CD4-positive, alpha-beta memory T cell (primary cell): ENCODE results near the gene PSMD12. TPM values are rescaled to one million over a fixed set of nuclear protein-coding genes. Genes with fewer than 3 reads are reported as not detected.
"Not testable (repeated sequence)": the region's sequence is repeated elsewhere in the genome, so short reads cannot be mapped to it uniquely, and the experiment has no call there.

Source experiments
- CTCF ChIA-PET: fragments of 350-600 bp; sonication (Branson Sonifier 250); formaldehyde crosslinking; loops from one replicate; lab custom pipeline; 2021; ENCODE audit warnings: inconsistent platforms; ENCODE audit not compliant: partially characterized antibody; lab: Charles Lee
- POLR2A ChIA-PET: fragments of 350-600 bp; sonication (Branson Sonifier 250); formaldehyde crosslinking; loops from one replicate; lab custom pipeline; 2021; ENCODE audit not compliant: partially characterized antibody; lab: Charles Lee
- DNase-seq, 5 donors: peaks; one replicate each; pipeline versions ENCODE4 v3.0.0 to v3.0.0-alpha.2; 2020 to 2022; ENCODE audit warnings: mixed read lengths in 1 of 5
- H3K27ac ChIP-seq: one replicate; pipeline ENCODE4 v1.7.0; 2013; ENCODE audit warnings: low read depth, low read length
- H3K27me3 ChIP-seq: 2 replicates; pipeline ENCODE4 v1.7.0; 2013; ENCODE audit warnings: mild to moderate bottlenecking, low read length, moderate library complexity; ENCODE audit not compliant: insufficient read depth
- H3K36me3 ChIP-seq: 2 replicates; pipeline ENCODE4 v1.7.0; 2013; ENCODE audit warnings: mild to moderate bottlenecking, low read length, moderate library complexity; ENCODE audit not compliant: insufficient read depth
- H3K4me1 ChIP-seq: 2 replicates; pipeline ENCODE4 v1.7.0; 2013; ENCODE audit warnings: mild to moderate bottlenecking, low read length, moderate library complexity; ENCODE audit not compliant: insufficient read depth
- H3K4me3 ChIP-seq, 2 donors: one replicate each; pipeline ENCODE4 v1.7.0; 2013; ENCODE audit warnings: low read length in 2 of 2, mild to moderate bottlenecking in 1 of 2
- H3K9me3 ChIP-seq, 2 donors: one replicate each; pipeline ENCODE4 v1.7.0; 2013; ENCODE audit warnings: low read length in 2 of 2, control low read depth in 1 of 2; ENCODE audit not compliant: control insufficient read depth in 1 of 2
- H3K27ac Mint-ChIP-seq, 7 donors: one replicate each; pipeline ENCODE4 v1.8.0; 2020 to 2021; ENCODE audit warnings: mixed read lengths in 7 of 7, mild to moderate bottlenecking in 6 of 7, inconsistent platforms in 3 of 7, moderate library complexity in 3 of 7
- H3K27me3 Mint-ChIP-seq, 2 donors: one replicate each; pipeline ENCODE4 v1.8.0; 2020 to 2021; ENCODE audit warnings: mixed read lengths in 2 of 2
- H3K36me3 Mint-ChIP-seq, 2 donors: one replicate each; pipeline ENCODE4 v1.8.0; 2020 to 2021; ENCODE audit warnings: mixed read lengths in 2 of 2, inconsistent platforms in 1 of 2, mild to moderate bottlenecking in 1 of 2
- H3K4me1 Mint-ChIP-seq, 4 donors: one replicate each; pipeline ENCODE4 v1.8.0; 2020 to 2021; ENCODE audit warnings: mixed read lengths in 4 of 4, mild to moderate bottlenecking in 1 of 4
- H3K4me3 Mint-ChIP-seq, 8 donors: one replicate each; pipeline ENCODE4 v1.8.0; 2020 to 2021; ENCODE audit warnings: mixed read lengths in 8 of 8, mild to moderate bottlenecking in 7 of 8, moderate library complexity in 6 of 8, inconsistent platforms in 3 of 8
- H3K9me3 Mint-ChIP-seq, 8 donors: one replicate each; pipeline ENCODE4 v1.8.0; 2020 to 2021; ENCODE audit warnings: mixed read lengths in 8 of 8, mild to moderate bottlenecking in 5 of 8, inconsistent platforms in 3 of 8, moderate library complexity in 1 of 8
- intact Hi-C: fragments of 100-400 bp; cut with micrococcal nuclease; formaldehyde crosslinking; loops from one replicate; pipeline ENCODE4 v1.15.1; 2023
- polyA plus RNA-seq, 2 donors: library from polyadenylated mRNA; unstranded; fragments of 300-500 nt; fragmentation: Illumina TruSeq; gene quantifications; one replicate each; pipeline ENCODE4 v1.2.3, GENCODE V29; 2021
- total RNA-seq, 2 experiments: library from RNA; stranded (reverse); gene quantifications; one replicate each; pipeline ENCODE4 v1.2.3, GENCODE V29; 2021

Gene PSMD12
- total and polyA plus RNA-seq, 4 experiments from 2014 or later = 34.5 to 49.8 (median 47.8) TPM

GRCh38 chr17:67331381-67332161, 34.8 kb downstream of the PSMD12 start:
- H3K36me3 ChIP-seq, H3K27me3 Mint-ChIP-seq, DNase-seq, H3K27me3 ChIP-seq, H3K36me3 Mint-ChIP-seq, H3K27ac ChIP-seq, H3K9me3 Mint-ChIP-seq, H3K4me3 ChIP-seq, H3K4me1 Mint-ChIP-seq, H3K4me3 Mint-ChIP-seq, CTCF ChIA-PET, intact Hi-C loops, POLR2A ChIA-PET, H3K9me3 ChIP-seq, H3K27ac Mint-ChIP-seq, H3K4me1 ChIP-seq: not testable (repeated sequence)

GRCh38 chr17:67328026-67328425, 38.4 kb downstream of the PSMD12 start:
- no peak for DNase-seq
- no peaks in the 10 kb centered on the region for H3K36me3 Mint-ChIP-seq
- intact Hi-C loops = no loop called here
- ChIA-PET POLR2A (no interaction called here), CTCF (no interaction called here)
- peaks cover 0 to 1% of the 10 kb centered on the region in 2 donors for H3K27me3 Mint-ChIP-seq
- no peak overlapping the region for H3K27ac Mint-ChIP-seq
- peaks cover 0 to 7% (median 0%) of the 10 kb centered on the region in 8 donors for H3K9me3 Mint-ChIP-seq
- Histone ChIP-seq H3K27ac (no peak overlapping the region), H3K4me1 (no peaks in the 10 kb centered on the region), H3K27me3 (no peaks in the 10 kb centered on the region), H3K4me3 (no peak overlapping the region), H3K36me3 (no peaks in the 10 kb centered on the region), H3K9me3 (no peaks in the 10 kb centered on the region)
- no peak overlapping the region for H3K4me3 Mint-ChIP-seq
- H3K4me1 Mint-ChIP-seq = no peaks in the 10 kb centered on the region

- H3K27ac Mint-ChIP-seq, CTCF ChIA-PET, H3K4me3 ChIP-seq, H3K27me3 Mint-ChIP-seq, intact Hi-C loops, H3K27me3 ChIP-seq, H3K36me3 ChIP-seq, DNase-seq, H3K4me1 Mint-ChIP-seq, H3K36me3 Mint-ChIP-seq, H3K4me1 ChIP-seq, H3K9me3 ChIP-seq, H3K27ac ChIP-seq, POLR2A ChIA-PET, H3K4me3 Mint-ChIP-seq, H3K9me3 Mint-ChIP-seq: not testable (repeated sequence)
These were observed 39.2 kb downstream of the PSMD12 start for GRCh38 chr17:67326959-67327745.

- intact Hi-C loops = no loop called here
- CTCF ChIA-PET = no interaction called here
- no peak overlapping the region for H3K27ac ChIP-seq
- H3K27me3 ChIP-seq = no peaks in the 10 kb centered on the region
- Mint-ChIP-seq H3K4me3 (no peak overlapping the region), H3K4me1 (no peaks in the 10 kb centered on the region), H3K9me3 (peaks cover 0 to 7% (median 0%) of the 10 kb centered on the region in 8 donors), H3K27ac (no peak overlapping the region), H3K36me3 (no peaks in the 10 kb centered on the region), H3K27me3 (peaks cover 0 to 1% of the 10 kb centered on the region in 2 donors)
- H3K4me3 ChIP-seq = no peak overlapping the region
- no peaks in the 10 kb centered on the region for H3K9me3 ChIP-seq
- DNase-seq = no peak
- no peaks in the 10 kb centered on the region for H3K4me1 ChIP-seq
- POLR2A ChIA-PET = no interaction called here
- H3K36me3 ChIP-seq = no peaks in the 10 kb centered on the region
These were observed 39.9 kb downstream of the PSMD12 start for GRCh38 chr17:67326440-67326839.

GRCh38 chr17:67324330-67324729, 42.0 kb downstream of the PSMD12 start:
- Histone ChIP-seq H3K36me3 (no peaks in the 10 kb centered on the region), H3K4me3 (no peak overlapping the region), H3K9me3 (no peaks in the 10 kb centered on the region), H3K27me3 (no peaks in the 10 kb centered on the region), H3K4me1 (no peaks in the 10 kb centered on the region), H3K27ac (no peak overlapping the region)
- ChIA-PET CTCF (no interaction called here), POLR2A (no interaction called here)
- H3K27ac Mint-ChIP-seq = no peak overlapping the region
- H3K4me1 Mint-ChIP-seq = no peaks in the 10 kb centered on the region
- H3K27me3 Mint-ChIP-seq = peaks cover 0 to 5% of the 10 kb centered on the region in 2 donors
- DNase-seq = no peak
- intact Hi-C loops = no loop called here
- H3K36me3 Mint-ChIP-seq = no peaks in the 10 kb centered on the region
- peaks cover 0 to 7% (median 0%) of the 10 kb centered on the region in 8 donors for H3K9me3 Mint-ChIP-seq
- H3K4me3 Mint-ChIP-seq = no peak overlapping the region

- Histone ChIP-seq H3K4me3 (no peak overlapping the region), H3K9me3 (no peaks in the 10 kb centered on the region), H3K27me3 (no peaks in the 10 kb centered on the region), H3K36me3 (no peaks in the 10 kb centered on the region), H3K27ac (no peak overlapping the region), H3K4me1 (no peaks in the 10 kb centered on the region)
- DNase-seq = no peak
- Mint-ChIP-seq H3K27me3 (peaks cover 0 to 3% of the 10 kb centered on the region in 2 donors), H3K9me3 (peaks cover 0 to 5% (median 0%) of the 10 kb centered on the region in 8 donors), H3K27ac (no peak overlapping the region), H3K4me3 (no peak overlapping the region), H3K4me1 (no peaks in the 10 kb centered on the region), H3K36me3 (no peaks in the 10 kb centered on the region)
- POLR2A ChIA-PET = no interaction called here
- CTCF ChIA-PET = no interaction called here
- intact Hi-C loops = no loop called here
These were observed 42.9 kb downstream of the PSMD12 start for GRCh38 chr17:67323445-67323844.

GRCh38 chr17:67322042-67322787, 44.2 kb downstream of the PSMD12 start:
- Histone ChIP-seq H3K4me1 (no peaks in the 10 kb centered on the region), H3K27me3 (no peaks in the 10 kb centered on the region), H3K36me3 (no peaks in the 10 kb centered on the region), H3K27ac (no peak overlapping the region), H3K4me3 (no peak overlapping the region), H3K9me3 (no peaks in the 10 kb centered on the region)
- H3K4me3 Mint-ChIP-seq = no peak overlapping the region
- H3K27me3 Mint-ChIP-seq = peaks cover 0 to 3% of the 10 kb centered on the region in 2 donors
- no peaks in the 10 kb centered on the region for H3K9me3 Mint-ChIP-seq
- no peaks in the 10 kb centered on the region for H3K4me1 Mint-ChIP-seq
- H3K27ac Mint-ChIP-seq = peak overlapping the region in 1 of 7 donors; percentile 35
- POLR2A ChIA-PET = no interaction called here
- intact Hi-C loops = no loop called here
- no peak for DNase-seq
- CTCF ChIA-PET = no interaction called here
- no peaks in the 10 kb centered on the region for H3K36me3 Mint-ChIP-seq
